Activated CD4-positive, alpha-beta T cell treated with anti-CD3 and anti-CD28 coated beads, Interleukin-2, amount 50 U/mL, for 48 hours (primary cell): ENCODE measurements around the gene ABCC8.

Experiments
- DNase-seq, 2 experiments: peaks; one replicate each; pipeline ENCODE4 v3.0.0-alpha.2; 2020

The ABCC8 gene

GRCh38 chr11:17423533-17424310 lies 52.9 kb downstream of the ABCC8 start:
- DNase-seq: no peak

GRCh38 chr11:17421781-17422180 lies 54.9 kb downstream of the ABCC8 start:
- DNase-seq: no peak

GRCh38 chr11:17418444-17419081 lies 58.1 kb downstream of the ABCC8 start:
- DNase-seq: no peak

GRCh38 chr11:17416492-17416891 lies 60.2 kb downstream of the ABCC8 start:
- no peak for DNase-seq

- DNase-seq: no peak
These were observed 61.0 kb downstream of the ABCC8 start for GRCh38 chr11:17415523-17416104.

GRCh38 chr11:17414992-17415391 lies 61.7 kb downstream of the ABCC8 start:
- DNase-seq: no peak

- no peak for DNase-seq
These were observed 62.3 kb downstream of the ABCC8 start for GRCh38 chr11:17414317-17414737.

- DNase-seq: no peak
These were observed 63.0 kb downstream of the ABCC8 start for GRCh38 chr11:17413414-17414316.

GRCh38 chr11:17412488-17413180 lies 64.0 kb downstream of the ABCC8 start:
- no peak for DNase-seq

- no peak for DNase-seq
These were observed 65.2 kb downstream of the ABCC8 start for GRCh38 chr11:17411418-17411817.

GRCh38 chr11:17410606-17411379 lies 65.9 kb downstream of the ABCC8 start:
- DNase-seq: no peak

GRCh38 chr11:17408641-17409040 lies 68.0 kb downstream of the ABCC8 start:
- no peak for DNase-seq

GRCh38 chr11:17408026-17408425 lies 68.6 kb downstream of the ABCC8 start:
- DNase-seq: no peak

GRCh38 chr11:17407575-17407974 lies 69.1 kb downstream of the ABCC8 start:
- no peak for DNase-seq

- no peak for DNase-seq
These were observed 69.9 kb downstream of the ABCC8 start for GRCh38 chr11:17406818-17407149.

- no peak for DNase-seq
These were observed 70.4 kb downstream of the ABCC8 start for GRCh38 chr11:17406082-17406817.

GRCh38 chr11:17405232-17406005 lies 71.2 kb downstream of the ABCC8 start:
- DNase-seq: no peak

- DNase-seq: no peak
These were observed 72.5 kb downstream of the ABCC8 start for GRCh38 chr11:17403980-17404759.

- no peak for DNase-seq
These were observed 74.2 kb downstream of the ABCC8 start for GRCh38 chr11:17402486-17402885.
